ENCODE results near the gene ENPP6.

The ENPP6 gene

DNA sequence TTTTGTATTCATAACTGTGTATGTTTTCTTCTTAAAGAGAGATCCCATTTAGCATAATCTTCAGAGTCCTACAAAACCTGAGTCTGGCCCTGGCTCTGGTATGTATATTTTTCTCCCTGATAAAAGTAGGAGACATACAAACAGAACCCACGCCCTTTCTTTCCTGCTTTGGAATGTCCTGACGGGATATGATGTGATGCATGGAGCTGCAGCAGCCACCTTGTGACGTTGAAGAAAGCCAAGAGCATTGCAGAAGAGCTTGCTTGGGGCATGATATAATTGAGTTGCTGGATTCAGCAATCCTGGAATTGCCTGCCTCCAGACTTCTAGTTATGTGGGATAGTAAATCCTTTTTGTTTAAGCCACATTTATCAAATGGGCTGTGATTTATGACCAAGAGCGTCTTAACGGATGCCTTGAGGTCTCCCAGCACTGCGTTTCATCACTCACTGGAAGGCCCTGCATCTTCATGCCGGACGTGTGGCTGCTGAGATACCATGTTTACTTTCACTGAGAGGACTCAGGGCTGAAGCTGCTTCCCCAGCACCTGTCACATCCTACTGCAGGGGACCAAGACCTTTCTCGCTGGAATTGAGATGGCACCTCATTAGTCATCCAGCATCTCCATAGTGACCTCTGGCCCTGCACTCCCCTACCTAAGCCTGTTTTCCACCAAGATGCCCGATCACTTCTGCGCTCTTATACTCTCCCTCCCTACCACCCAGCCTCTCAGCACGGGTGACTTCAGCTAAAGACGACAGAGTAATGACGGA, 107.0 kb downstream of the ENPP6 start:
- DNase-seq (ENCODE audit: low read depth), result no peak
- TF ChIP-seq, protein P1, sequence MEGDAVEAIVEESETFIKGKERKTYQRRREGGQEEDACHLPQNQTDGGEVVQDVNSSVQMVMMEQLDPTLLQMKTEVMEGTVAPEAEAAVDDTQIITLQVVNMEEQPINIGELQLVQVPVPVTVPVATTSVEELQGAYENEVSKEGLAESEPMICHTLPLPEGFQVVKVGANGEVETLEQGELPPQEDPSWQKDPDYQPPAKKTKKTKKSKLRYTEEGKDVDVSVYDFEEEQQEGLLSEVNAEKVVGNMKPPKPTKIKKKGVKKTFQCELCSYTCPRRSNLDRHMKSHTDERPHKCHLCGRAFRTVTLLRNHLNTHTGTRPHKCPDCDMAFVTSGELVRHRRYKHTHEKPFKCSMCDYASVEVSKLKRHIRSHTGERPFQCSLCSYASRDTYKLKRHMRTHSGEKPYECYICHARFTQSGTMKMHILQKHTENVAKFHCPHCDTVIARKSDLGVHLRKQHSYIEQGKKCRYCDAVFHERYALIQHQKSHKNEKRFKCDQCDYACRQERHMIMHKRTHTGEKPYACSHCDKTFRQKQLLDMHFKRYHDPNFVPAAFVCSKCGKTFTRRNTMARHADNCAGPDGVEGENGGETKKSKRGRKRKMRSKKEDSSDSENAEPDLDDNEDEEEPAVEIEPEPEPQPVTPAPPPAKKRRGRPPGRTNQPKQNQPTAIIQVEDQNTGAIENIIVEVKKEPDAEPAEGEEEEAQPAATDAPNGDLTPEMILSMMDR (IDR thresholded peaks at IDR 0.05; ENCODE audit: insufficient read depth, low read depth, low read length, missing control alignments), result no peak

DNA sequence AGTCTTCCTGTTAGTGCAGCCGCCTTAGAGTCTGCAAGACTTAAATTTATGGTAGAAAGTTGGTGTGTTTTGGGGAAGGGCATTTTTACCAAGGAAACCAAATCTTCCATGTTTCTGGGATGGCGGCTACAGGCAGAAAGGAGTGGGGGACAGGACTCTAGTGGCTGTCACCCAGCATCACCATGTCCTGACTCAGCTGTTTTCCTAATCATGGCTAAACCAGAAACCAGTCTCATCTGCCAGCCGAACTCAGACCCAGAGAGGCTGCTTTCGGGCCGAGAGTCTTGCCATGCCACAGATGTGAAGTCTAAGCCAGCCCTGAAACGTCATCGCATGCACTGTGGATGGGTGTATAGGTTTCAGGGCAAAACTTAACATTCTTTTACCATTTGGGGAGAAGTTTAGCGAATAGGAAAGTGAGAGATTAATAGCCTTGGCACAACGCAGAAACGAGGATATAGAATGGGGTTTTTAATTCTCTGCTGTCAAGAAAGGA, 109.6 kb downstream of the ENPP6 start:
- TF ChIP-seq, protein P1 (IDR thresholded peaks at IDR 0.05; ENCODE audit: insufficient read depth, low read depth, low read length, missing control alignments), result no peak
- H3K4me3 ChIP-seq (ENCODE audit: low read depth, low read length), result no peak overlapping the region
- no peak for DNase-seq (ENCODE audit: low read depth)

More for the DNA sequence above, 107.0 kb downstream of the ENPP6 start:
- no peak overlapping the region for H3K4me3 ChIP-seq (ENCODE audit: low read depth, low read length)

DNA sequence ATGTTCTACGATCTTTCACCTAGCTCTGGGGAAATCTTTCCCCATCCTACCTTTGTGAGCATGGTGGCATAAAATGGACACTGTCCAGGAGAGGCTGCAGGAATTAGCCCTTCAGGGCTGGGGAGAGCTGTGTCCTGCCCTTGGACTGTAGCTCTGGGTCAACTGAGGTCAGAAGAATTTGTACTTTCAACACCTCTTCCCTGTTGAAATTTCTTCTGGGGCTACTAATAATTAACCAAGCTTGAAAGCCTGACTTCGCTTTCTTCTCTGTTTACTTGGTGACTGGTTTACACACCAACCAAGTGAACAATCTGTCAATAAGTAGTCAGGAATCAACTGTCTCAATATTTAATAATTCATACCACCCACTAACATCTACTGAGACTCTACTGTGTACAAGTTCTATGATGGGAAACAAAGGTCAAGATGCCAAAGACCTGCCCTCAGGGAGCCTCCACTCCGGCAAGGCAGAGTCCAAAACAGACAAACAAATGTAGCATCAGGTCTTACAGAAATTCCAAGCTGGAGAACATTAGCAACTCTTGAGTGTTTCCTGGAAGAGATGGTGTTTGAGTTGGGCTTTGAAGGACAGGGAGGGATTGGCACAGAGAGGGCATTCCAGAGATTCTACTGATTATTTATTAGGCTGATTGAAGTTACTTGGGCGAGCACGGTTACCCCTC, 113.1 kb downstream of the ENPP6 start:
- DNase-seq (ENCODE audit: low read depth), result no peak
- no peak overlapping the region for H3K4me3 ChIP-seq (ENCODE audit: low read depth, low read length)
- TF ChIP-seq, protein P1 (IDR thresholded peaks at IDR 0.05; ENCODE audit: insufficient read depth, low read depth, low read length, missing control alignments), result no peak

DNA sequence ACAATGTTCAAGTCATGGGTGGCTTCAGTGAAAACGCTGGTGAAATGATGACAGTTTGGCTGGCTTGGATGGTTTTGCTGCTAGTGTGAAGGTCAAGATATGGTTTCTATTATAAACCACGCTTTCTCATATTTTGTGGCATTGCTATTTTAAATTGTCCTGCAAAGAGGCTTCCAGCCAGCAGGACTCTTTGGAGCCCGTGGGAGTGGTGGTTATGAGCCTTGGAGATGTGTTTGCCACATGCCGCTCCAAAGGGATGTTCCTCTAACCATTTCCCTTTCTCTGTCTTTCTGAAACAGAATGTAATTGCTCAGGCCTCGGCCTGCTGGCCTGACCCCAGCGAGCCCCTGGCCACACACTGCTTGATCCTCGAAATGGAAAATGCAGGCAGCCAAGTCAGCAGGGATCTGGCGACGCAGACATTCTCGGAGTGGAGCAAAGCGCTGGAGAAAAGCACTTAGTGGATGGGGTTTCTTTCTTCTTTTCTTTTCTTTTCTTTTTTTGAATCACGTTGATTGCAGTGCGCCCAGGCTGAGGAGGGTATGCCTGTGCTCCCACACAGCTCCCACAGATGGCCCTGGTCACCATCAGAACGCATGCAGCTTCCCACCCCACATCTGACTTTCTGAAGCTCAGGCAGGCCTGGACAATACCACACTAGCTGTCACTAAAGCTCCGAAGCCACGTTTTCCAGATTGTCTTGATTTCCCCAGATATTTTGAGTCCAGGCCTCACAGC, 114.0 kb downstream of the ENPP6 start:
- TF ChIP-seq, protein P1 (IDR thresholded peaks at IDR 0.05; ENCODE audit: insufficient read depth, low read depth, low read length, missing control alignments), result no peak
- no peak overlapping the region for H3K4me3 ChIP-seq (ENCODE audit: low read depth, low read length)
- no peak for DNase-seq (ENCODE audit: low read depth)

DNA sequence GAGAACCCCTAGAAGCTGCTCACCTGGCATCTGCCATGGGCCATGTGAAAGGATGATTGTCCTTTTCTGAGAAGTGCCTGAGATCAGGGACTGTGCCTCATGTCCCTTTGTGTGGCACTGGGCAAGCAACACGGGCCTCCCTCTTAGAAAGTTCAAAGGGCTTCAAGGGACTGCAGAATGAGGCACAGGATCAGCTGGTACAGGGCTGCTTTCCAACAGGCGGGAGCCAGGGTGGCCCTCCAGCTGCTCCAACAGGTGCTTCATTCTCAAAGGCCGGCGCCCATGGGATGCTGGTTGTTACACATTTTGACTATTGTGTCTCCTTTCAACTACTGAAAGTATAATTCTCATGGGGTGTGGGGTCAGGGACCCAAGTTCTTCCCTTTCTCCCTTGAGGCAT, 114.7 kb downstream of the ENPP6 start:
- DNase-seq (ENCODE audit: low read depth), result no peak
- TF ChIP-seq, protein P1 (IDR thresholded peaks at IDR 0.05; ENCODE audit: insufficient read depth, low read depth, low read length, missing control alignments), result no peak
- no peak overlapping the region for H3K4me3 ChIP-seq (ENCODE audit: low read depth, low read length)

DNA sequence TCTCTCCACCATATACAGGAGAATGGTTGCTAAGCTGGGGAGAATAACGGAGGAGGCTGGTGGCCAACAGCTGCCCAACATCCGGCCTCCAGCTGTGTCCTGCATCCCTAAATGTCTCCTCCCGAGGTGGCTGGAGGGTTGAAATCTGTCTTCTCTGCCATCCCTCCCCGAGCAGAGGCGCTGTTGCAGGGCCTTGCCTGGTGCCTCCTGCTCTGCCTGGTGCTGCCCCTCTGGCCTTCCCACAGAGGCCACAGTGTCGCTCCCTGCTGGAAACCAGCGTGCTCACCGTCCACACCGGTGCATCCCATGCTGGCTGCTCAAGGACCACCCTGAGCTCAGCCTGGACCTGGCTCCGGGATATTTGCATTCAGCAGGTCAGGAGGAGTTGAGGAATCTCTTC, 115.2 kb downstream of the ENPP6 start:
- no peak for DNase-seq (ENCODE audit: low read depth)
- TF ChIP-seq, protein P1 (IDR thresholded peaks at IDR 0.05; ENCODE audit: insufficient read depth, low read depth, low read length, missing control alignments), result no peak
- no peak overlapping the region for H3K4me3 ChIP-seq (ENCODE audit: low read depth, low read length)
